Gastrocnemius medialis (tissue), 4 donors: Measurements from ENCODE around the gene FBLN1.

ENCODE experiments used
- POLR2A ChIP-seq, 2 donors: fragments of 450-650 bp; IDR thresholded peaks; one replicate each; pipeline ENCODE4 v1.6.1; 2017; ENCODE audit warnings: antibody characterized with exemption in 2 of 2, mild to moderate bottlenecking in 2 of 2, moderate library complexity in 2 of 2
- TF ChIP-seq, protein P1 (sequence below), 5 experiments: fragments of 450-650 bp in 3 of 5; fragments of 200-600 bp in 2 of 5; sonication (generic) in 2 of 5; IDR thresholded peaks in 4 of 5; conservative IDR thresholded peaks in 1 of 5; 1 replicate in 4 of 5; 2 replicates in 1 of 5; pipeline ENCODE4 v1.5.1; 2016 to 2019; ENCODE audit warnings: antibody characterized with exemption in 5 of 5, mild to moderate bottlenecking in 3 of 5, moderate library complexity in 3 of 5

DNA sequence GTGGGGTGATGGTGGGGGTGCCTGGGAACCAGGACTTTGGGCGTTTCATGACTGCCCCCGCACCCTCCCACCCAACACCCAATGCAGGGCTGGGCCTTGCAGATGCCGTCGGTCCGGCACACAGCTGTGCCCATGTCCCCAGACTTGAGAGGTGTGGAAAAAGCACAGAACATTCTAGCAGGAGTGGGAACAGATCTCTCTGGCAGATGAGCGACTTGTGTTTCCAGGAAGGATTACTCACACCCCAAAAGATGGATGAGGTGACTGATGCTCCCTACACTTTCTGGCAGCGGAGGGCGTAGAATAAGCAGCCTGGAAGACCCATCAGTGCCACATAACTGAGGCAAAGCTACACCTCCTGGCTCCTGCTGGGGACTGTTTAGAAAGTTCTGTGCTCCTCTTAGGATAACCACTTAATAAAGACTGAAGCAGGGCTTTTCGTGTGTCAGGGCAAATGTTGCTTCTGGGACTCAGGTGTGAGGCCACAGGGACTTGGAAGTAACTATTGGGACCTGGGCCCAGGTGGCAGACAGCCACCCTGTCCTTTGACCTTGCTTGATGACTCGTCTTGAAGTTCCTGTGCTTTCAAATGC lies 24.2 kb downstream of the FBLN1 start:
- TF ChIP-seq, protein P1, sequence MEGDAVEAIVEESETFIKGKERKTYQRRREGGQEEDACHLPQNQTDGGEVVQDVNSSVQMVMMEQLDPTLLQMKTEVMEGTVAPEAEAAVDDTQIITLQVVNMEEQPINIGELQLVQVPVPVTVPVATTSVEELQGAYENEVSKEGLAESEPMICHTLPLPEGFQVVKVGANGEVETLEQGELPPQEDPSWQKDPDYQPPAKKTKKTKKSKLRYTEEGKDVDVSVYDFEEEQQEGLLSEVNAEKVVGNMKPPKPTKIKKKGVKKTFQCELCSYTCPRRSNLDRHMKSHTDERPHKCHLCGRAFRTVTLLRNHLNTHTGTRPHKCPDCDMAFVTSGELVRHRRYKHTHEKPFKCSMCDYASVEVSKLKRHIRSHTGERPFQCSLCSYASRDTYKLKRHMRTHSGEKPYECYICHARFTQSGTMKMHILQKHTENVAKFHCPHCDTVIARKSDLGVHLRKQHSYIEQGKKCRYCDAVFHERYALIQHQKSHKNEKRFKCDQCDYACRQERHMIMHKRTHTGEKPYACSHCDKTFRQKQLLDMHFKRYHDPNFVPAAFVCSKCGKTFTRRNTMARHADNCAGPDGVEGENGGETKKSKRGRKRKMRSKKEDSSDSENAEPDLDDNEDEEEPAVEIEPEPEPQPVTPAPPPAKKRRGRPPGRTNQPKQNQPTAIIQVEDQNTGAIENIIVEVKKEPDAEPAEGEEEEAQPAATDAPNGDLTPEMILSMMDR (IDR thresholded peaks at IDR 0.05 in 4 of 5, conservative IDR thresholded peaks at IDR 0.05 in 1 of 5) = no peak
- TF ChIP-seq POLR2A (IDR thresholded peaks at IDR 0.05) = no peak
